DND-41 (cell line): ENCODE measurements around the gene UPK1A.

Source experiments
- EZH2 ChIP-seq: IDR thresholded peaks from 3 replicates; pipeline ENCODE4 v1.6.1; 2012; ENCODE audit warnings: borderline replicate concordance, low read depth, mild to moderate bottlenecking, moderate library complexity, low read length, inconsistent platforms; ENCODE audit not compliant: severe bottlenecking
- TF ChIP-seq, protein P1 (sequence below): IDR thresholded peaks from 2 replicates; pipeline ENCODE4 v1.5.1; 2012; ENCODE audit warnings: borderline replicate concordance, low read length, moderate library complexity, mild to moderate bottlenecking; ENCODE audit not compliant: poor library complexity, severe bottlenecking; ENCODE audit errors: extremely low read depth

DNA sequence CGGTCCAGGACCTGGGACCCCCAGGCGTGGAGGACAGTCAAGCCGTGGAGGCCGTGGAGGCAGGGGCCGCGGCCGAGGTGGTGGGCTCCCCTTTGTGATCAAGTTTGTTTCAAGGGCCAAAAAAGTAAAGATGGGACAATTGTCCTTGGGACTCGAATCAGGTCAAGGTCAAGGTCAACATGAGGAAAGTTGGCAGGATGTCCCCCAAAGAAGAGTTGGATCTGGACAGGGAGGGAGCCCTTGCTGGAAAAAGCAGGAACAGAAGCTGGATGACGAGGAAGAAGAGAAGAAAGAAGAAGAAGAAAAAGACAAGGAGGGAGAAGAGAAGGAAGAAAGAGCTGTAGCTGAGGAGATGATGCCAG lies 53.8 kb downstream of the UPK1A start:
- TF ChIP-seq, protein P1, sequence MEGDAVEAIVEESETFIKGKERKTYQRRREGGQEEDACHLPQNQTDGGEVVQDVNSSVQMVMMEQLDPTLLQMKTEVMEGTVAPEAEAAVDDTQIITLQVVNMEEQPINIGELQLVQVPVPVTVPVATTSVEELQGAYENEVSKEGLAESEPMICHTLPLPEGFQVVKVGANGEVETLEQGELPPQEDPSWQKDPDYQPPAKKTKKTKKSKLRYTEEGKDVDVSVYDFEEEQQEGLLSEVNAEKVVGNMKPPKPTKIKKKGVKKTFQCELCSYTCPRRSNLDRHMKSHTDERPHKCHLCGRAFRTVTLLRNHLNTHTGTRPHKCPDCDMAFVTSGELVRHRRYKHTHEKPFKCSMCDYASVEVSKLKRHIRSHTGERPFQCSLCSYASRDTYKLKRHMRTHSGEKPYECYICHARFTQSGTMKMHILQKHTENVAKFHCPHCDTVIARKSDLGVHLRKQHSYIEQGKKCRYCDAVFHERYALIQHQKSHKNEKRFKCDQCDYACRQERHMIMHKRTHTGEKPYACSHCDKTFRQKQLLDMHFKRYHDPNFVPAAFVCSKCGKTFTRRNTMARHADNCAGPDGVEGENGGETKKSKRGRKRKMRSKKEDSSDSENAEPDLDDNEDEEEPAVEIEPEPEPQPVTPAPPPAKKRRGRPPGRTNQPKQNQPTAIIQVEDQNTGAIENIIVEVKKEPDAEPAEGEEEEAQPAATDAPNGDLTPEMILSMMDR: no peak
- TF ChIP-seq EZH2: no peak
